Measurements from ENCODE around the gene KREMEN1.

The KREMEN1 gene

GRCh38 chr22:29214232-29214631 lies 141.4 kb downstream of the KREMEN1 start:
- H3K9me3 ChIP-seq (ENCODE audit: control insufficient read depth, low read length): no peaks in the 10 kb centered on the region
- no peaks in the 10 kb centered on the region for H3K36me3 ChIP-seq (ENCODE audit: control insufficient read depth, insufficient read depth, low read length)
- 93 to 96% methylated on average over 6 of the region's 6 CpGs for WGBS, 2 experiments
- H3K27me3 ChIP-seq (ENCODE audit: control insufficient read depth, insufficient read depth, low read length, poor library complexity, severe bottlenecking): no peaks in the 10 kb centered on the region
- peaks cover 26% of the 10 kb centered on the region for H3K4me1 ChIP-seq (ENCODE audit: control insufficient read depth, insufficient read depth, low read length)
- no peak overlapping the region for H3K27ac ChIP-seq (ENCODE audit: insufficient read depth, low read depth, low read length, poor library complexity, severe bottlenecking)
- H3K4me3 ChIP-seq (ENCODE audit: insufficient read depth, low read depth, low read length): no peak overlapping the region

GRCh38 chr22:29215012-29215860 lies 142.4 kb downstream of the KREMEN1 start:
- Histone ChIP-seq H3K9me3 (ENCODE audit: control insufficient read depth, low read length) (no peaks in the 10 kb centered on the region), H3K27ac (ENCODE audit: insufficient read depth, low read depth, low read length, poor library complexity, severe bottlenecking) (no peak overlapping the region), H3K27me3 (ENCODE audit: control insufficient read depth, insufficient read depth, low read length, poor library complexity, severe bottlenecking) (no peaks in the 10 kb centered on the region), H3K36me3 (ENCODE audit: control insufficient read depth, insufficient read depth, low read length) (no peaks in the 10 kb centered on the region), H3K4me3 (ENCODE audit: insufficient read depth, low read depth, low read length) (no peak overlapping the region), H3K4me1 (ENCODE audit: control insufficient read depth, insufficient read depth, low read length) (peaks cover 19% of the 10 kb centered on the region)
- WGBS, 2 experiments: 86 to 87% methylated on average over 14 of the region's 14 CpGs

- Histone ChIP-seq H3K36me3 (ENCODE audit: control insufficient read depth, insufficient read depth, low read length) (no peaks in the 10 kb centered on the region), H3K9me3 (ENCODE audit: control insufficient read depth, low read length) (no peaks in the 10 kb centered on the region), H3K4me1 (ENCODE audit: control insufficient read depth, insufficient read depth, low read length) (peaks cover 19% of the 10 kb centered on the region), H3K27me3 (ENCODE audit: control insufficient read depth, insufficient read depth, low read length, poor library complexity, severe bottlenecking) (no peaks in the 10 kb centered on the region), H3K4me3 (ENCODE audit: insufficient read depth, low read depth, low read length) (no peak overlapping the region), H3K27ac (ENCODE audit: insufficient read depth, low read depth, low read length, poor library complexity, severe bottlenecking) (no peak overlapping the region)
- WGBS, 2 experiments: 84 to 87% methylated on average over 14 of the region's 14 CpGs
Observed at GRCh38 chr22:29216011-29216872, 143.4 kb downstream of the KREMEN1 start.

GRCh38 chr22:29216873-29217666 lies 144.2 kb downstream of the KREMEN1 start:
- Histone ChIP-seq H3K27me3 (ENCODE audit: control insufficient read depth, insufficient read depth, low read length, poor library complexity, severe bottlenecking) (no peaks in the 10 kb centered on the region), H3K27ac (ENCODE audit: insufficient read depth, low read depth, low read length, poor library complexity, severe bottlenecking) (no peak overlapping the region), H3K9me3 (ENCODE audit: control insufficient read depth, low read length) (no peaks in the 10 kb centered on the region), H3K36me3 (ENCODE audit: control insufficient read depth, insufficient read depth, low read length) (no peaks in the 10 kb centered on the region), H3K4me3 (ENCODE audit: insufficient read depth, low read depth, low read length) (no peak overlapping the region), H3K4me1 (ENCODE audit: control insufficient read depth, insufficient read depth, low read length) (peaks cover 19% of the 10 kb centered on the region)
- WGBS, 2 experiments: 86 to 89% methylated on average over 14 of the region's 14 CpGs

Data from ectodermal cell (in vitro differentiated cells).